Central memory CD4-positive, alpha-beta T cell (primary cell): ENCODE measurements around the gene FAXC.

Experiments
- DNase-seq: peaks from one replicate; pipeline ENCODE4 v3.0.0; 2022
- total RNA-seq, 3 experiments: gene quantifications; one replicate each; lab custom pipeline; 2026; lab: John Stamatoyannopoulos, UW

The FAXC gene
- 0 reads per million in 3 experiments for total RNA-seq

GRCh38 chr6:99349171-99350141 is at the start of gene FAXC:
TSS of gene FAXC (minus strand) at chr6:99349674. CDS start at chr6:99349372, 302 bp downstream.
- DNase-seq, result no peak

GRCh38 chr6:99397287-99397686 is 47.8 kb upstream of the FAXC start:
- no peak for DNase-seq

GRCh38 chr6:99393698-99394531 is 44.4 kb upstream of the FAXC start, which contains the start of gene COQ3:
TSS of gene COQ3 (minus strand) at chr6:99394195. CDS start at chr6:99394179, 16 bp downstream.
- peak; percentile 59 for DNase-seq

GRCh38 chr6:99393366-99393697 is 43.9 kb upstream of the FAXC start:
- no peak for DNase-seq

GRCh38 chr6:99390896-99391295 is 41.4 kb upstream of the FAXC start:
- DNase-seq, result no peak

- no peak for DNase-seq
Observed at GRCh38 chr6:99384507-99384906, 35.0 kb upstream of the FAXC start.

GRCh38 chr6:99378636-99379035 is 29.2 kb upstream of the FAXC start:
- DNase-seq, result no peak

- no peak for DNase-seq
Observed at GRCh38 chr6:99369533-99369932, 20.1 kb upstream of the FAXC start.

GRCh38 chr6:99366852-99367251 is 17.4 kb upstream of the FAXC start:
- DNase-seq, result no peak

- DNase-seq, result no peak
Observed at GRCh38 chr6:99364026-99364425, 14.6 kb upstream of the FAXC start.

GRCh38 chr6:99362678-99363268 is 13.3 kb upstream of the FAXC start:
- DNase-seq, result no peak

GRCh38 chr6:99359800-99360199 is 10.3 kb upstream of the FAXC start:
- DNase-seq, result no peak

GRCh38 chr6:99356641-99357040 is 7.2 kb upstream of the FAXC start:
- no peak for DNase-seq

GRCh38 chr6:99354983-99355382 is 5.5 kb upstream of the FAXC start:
- DNase-seq, result no peak

- no peak for DNase-seq
Observed at GRCh38 chr6:99353126-99353525, 3.7 kb upstream of the FAXC start.

- DNase-seq, result no peak
Observed at GRCh38 chr6:99350573-99350972, 1.1 kb upstream of the FAXC start.

GRCh38 chr6:99348288-99349170 is 945 bp downstream of the FAXC start:
- DNase-seq, result no peak

- DNase-seq, result no peak
Observed at GRCh38 chr6:99347804-99348203, 1.7 kb downstream of the FAXC start.

GRCh38 chr6:99346595-99346994 is 2.9 kb downstream of the FAXC start:
- DNase-seq, result no peak

- DNase-seq, result no peak
Observed at GRCh38 chr6:99345164-99345563, 4.3 kb downstream of the FAXC start.

- no peak for DNase-seq
Observed at GRCh38 chr6:99344289-99344688, 5.2 kb downstream of the FAXC start.

GRCh38 chr6:99341862-99342455 is 7.5 kb downstream of the FAXC start:
- DNase-seq, result no peak
